Caco-2 (cell line): ENCODE results near the gene MSRB1. TPM values are rescaled to one million over a fixed set of nuclear protein-coding genes. Genes with fewer than 3 reads are reported as not detected.

ENCODE experiments used
- BruUV-seq: library from RNA; stranded (reverse); fragments of 400-500 nt; replicated peaks from 2 replicates; lab custom pipeline; 2021; lab: Mats Ljungman, UMichigan
- CTCF ChIA-PET: fragments of 300-600 bp; sonication (Branson Sonifier 250); formaldehyde crosslinking; loops from one replicate; lab custom pipeline; 2022; ENCODE audit warnings: antibody characterized with exemption; lab: Charles Lee
- POLR2A ChIA-PET: fragments of 300-600 bp; sonication (Branson Sonifier 250); formaldehyde crosslinking; loops from one replicate; lab custom pipeline; 2022; ENCODE audit warnings: antibody characterized with exemption; lab: Charles Lee
- DNase-seq, 2 experiments: peaks; one replicate each; pipeline versions ENCODE4 v3.0.0 to v3.0.0-alpha.2; 2020 to 2022
- H3K27me3 ChIP-seq: replicated peaks from 2 replicates; pipeline ENCODE4 v1.6.0; 2011; ENCODE audit warnings: low read length; ENCODE audit not compliant: control insufficient read depth, insufficient read depth
- H3K36me3 ChIP-seq: 2 replicates; pipeline ENCODE4 v1.5.1; 2011; ENCODE audit warnings: low read length; ENCODE audit not compliant: control insufficient read depth, insufficient read depth
- H3K4me1 ChIP-seq: fragments of 250-450 bp; sonication (Bioruptor Pico); 2 replicates; pipeline ENCODE4 v1.5.1; 2020; ENCODE audit warnings: mild to moderate bottlenecking
- H3K4me3 ChIP-seq: 2 replicates; pipeline ENCODE4 v1.5.1; 2011; ENCODE audit warnings: low read depth, mild to moderate bottlenecking, control low read depth, low read length
- H3K9me3 ChIP-seq: fragments of 250-450 bp; sonication (Bioruptor Pico); 2 replicates; pipeline ENCODE4 v1.5.1; 2020; ENCODE audit warnings: mild to moderate bottlenecking, moderate library complexity
- H3K27ac Mint-ChIP-seq: one replicate; pipeline ENCODE4 v1.8.0; 2022; ENCODE audit warnings: mixed read lengths; ENCODE audit not compliant: unreplicated experiment
- H3K27me3 Mint-ChIP-seq: one replicate; pipeline ENCODE4 v1.8.0; 2022; ENCODE audit warnings: mixed read lengths; ENCODE audit not compliant: insufficient read depth, unreplicated experiment
- H3K36me3 Mint-ChIP-seq: one replicate; pipeline ENCODE4 v1.8.0; 2022; ENCODE audit warnings: mild to moderate bottlenecking, mixed read lengths; ENCODE audit not compliant: insufficient read depth, unreplicated experiment
- H3K4me1 Mint-ChIP-seq: one replicate; pipeline ENCODE4 v1.8.0; 2022; ENCODE audit warnings: low read depth, mixed read lengths; ENCODE audit not compliant: unreplicated experiment
- H3K4me3 Mint-ChIP-seq: one replicate; pipeline ENCODE4 v1.8.0; 2022; ENCODE audit warnings: mild to moderate bottlenecking, moderate library complexity, mixed read lengths; ENCODE audit not compliant: unreplicated experiment
- H3K9me3 Mint-ChIP-seq: one replicate; pipeline ENCODE4 v1.8.0; 2022; ENCODE audit warnings: mixed read lengths; ENCODE audit not compliant: unreplicated experiment
- intact Hi-C: fragments of 100-400 bp; cut with micrococcal nuclease; formaldehyde crosslinking; loops from one replicate; pipeline ENCODE4 v1.10.0; 2022; ENCODE audit not compliant: unreplicated experiment
- total RNA-seq: library from RNA; stranded (reverse); gene quantifications from 2 replicates; pipeline ENCODE4 v1.2.3, GENCODE V29; 2022
- TF ChIP-seq, protein P1 (sequence below), 2 experiments: fragments of 200-600 bp in 1 of 2; IDR thresholded peaks; 1 replicate in 1 of 2; 2 replicates in 1 of 2; pipeline versions ENCODE4 v1.5.1 to v1.8.0; 2011 to 2022; ENCODE audit warnings: antibody characterized with exemption in 1 of 2, control low read depth in 1 of 2, inconsistent platforms in 1 of 2, low read depth in 1 of 2, low read length in 1 of 2, mild to moderate bottlenecking in 1 of 2, moderate library complexity in 1 of 2; ENCODE audit not compliant: insufficient read depth in 1 of 2, severe bottlenecking in 1 of 2, unreplicated experiment in 1 of 2

Gene MSRB1
- total RNA-seq, 1 experiment from 2014 or later, result 30.5 TPM

DNA sequence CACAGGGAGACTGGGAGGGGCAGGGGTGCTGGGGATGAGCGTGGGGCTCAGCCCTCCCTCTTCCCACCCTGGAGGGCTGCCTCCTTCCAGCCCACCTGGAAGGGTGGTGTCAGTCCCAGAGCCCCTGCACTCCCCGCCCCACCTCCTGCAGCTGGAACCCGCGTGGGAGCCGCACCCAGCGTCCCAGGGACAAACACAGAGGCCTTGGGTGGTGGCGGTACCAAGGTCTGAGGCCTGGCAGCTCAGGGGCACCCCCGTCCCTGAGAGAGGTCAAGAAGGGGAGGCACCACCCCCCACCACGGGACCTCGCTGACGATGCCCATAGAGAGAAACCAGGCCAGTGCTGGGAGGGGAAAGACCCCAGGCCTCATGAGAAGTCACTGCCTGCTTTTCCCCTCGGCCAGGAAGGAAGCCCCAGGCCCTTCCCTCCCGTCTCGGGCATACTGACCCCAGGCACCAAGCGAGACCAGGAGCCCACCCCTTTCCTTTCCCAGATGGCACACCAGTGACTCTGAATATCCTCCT, 28.9 kb downstream of the MSRB1 start:
- Mint-ChIP-seq H3K4me3 (no peak overlapping the region), H3K36me3 (no peaks in the 10 kb centered on the region), H3K9me3 (no peaks in the 10 kb centered on the region), H3K27me3 (peaks cover 4% of the 10 kb centered on the region), H3K4me1 (no peaks in the 10 kb centered on the region), H3K27ac (no peak overlapping the region)
- Histone ChIP-seq H3K4me3 (no peak overlapping the region), H3K4me1 (no peaks in the 10 kb centered on the region), H3K27me3 (no peaks in the 10 kb centered on the region; the same call in 1 of the 2 replicates), H3K9me3 (no peaks in the 10 kb centered on the region), H3K36me3 (no peaks in the 10 kb centered on the region)
- BruUV-seq, result no TSS peak
- TF ChIP-seq, protein P1, sequence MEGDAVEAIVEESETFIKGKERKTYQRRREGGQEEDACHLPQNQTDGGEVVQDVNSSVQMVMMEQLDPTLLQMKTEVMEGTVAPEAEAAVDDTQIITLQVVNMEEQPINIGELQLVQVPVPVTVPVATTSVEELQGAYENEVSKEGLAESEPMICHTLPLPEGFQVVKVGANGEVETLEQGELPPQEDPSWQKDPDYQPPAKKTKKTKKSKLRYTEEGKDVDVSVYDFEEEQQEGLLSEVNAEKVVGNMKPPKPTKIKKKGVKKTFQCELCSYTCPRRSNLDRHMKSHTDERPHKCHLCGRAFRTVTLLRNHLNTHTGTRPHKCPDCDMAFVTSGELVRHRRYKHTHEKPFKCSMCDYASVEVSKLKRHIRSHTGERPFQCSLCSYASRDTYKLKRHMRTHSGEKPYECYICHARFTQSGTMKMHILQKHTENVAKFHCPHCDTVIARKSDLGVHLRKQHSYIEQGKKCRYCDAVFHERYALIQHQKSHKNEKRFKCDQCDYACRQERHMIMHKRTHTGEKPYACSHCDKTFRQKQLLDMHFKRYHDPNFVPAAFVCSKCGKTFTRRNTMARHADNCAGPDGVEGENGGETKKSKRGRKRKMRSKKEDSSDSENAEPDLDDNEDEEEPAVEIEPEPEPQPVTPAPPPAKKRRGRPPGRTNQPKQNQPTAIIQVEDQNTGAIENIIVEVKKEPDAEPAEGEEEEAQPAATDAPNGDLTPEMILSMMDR (IDR thresholded peaks at IDR 0.05; ENCODE audit: insufficient read depth in 1 of 2, low read depth in 1 of 2, low read length in 1 of 2, severe bottlenecking in 1 of 2, unreplicated experiment in 1 of 2), result no peak
- intact Hi-C loops, result no loop called here
- no peak for DNase-seq
- POLR2A ChIA-PET, result no interaction called here
- CTCF ChIA-PET, result no interaction called here

DNA sequence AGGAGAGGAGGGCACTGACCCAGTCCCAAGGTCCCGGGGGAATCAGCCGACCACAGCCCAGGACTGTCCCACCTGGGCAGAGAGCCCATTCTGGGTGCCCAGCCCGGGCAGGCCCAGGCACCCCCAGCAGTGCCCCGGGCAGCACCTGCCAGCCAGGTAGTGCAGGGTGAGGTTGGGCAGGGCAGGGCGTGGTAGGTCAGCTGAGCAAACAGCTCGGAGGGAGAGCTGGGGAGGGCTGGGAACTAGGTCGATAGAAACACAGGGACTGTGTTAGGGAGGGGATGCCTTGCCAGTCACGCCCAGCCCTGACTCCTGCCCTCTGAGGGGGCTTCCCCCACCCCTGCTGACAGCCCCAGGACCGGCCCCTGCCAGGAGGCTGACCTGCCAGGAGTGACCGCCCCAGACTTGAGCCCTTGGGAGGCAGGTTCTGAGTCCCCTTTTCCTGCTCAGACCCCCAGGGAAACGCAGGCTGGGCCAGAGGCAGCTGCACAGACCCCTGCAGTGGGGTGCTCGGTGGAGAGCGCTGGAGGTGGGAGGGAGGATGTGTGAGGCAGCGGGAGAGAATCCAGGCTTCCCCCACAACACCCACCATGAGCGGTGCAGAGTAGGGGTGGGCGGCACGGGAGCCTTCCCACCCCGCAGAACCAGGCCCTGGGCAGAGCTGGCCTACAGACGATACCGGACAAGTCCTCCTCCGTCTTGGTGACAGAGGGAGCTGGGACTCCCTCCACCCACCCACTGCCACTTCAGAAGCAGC, 29.5 kb downstream of the MSRB1 start:
- Histone ChIP-seq H3K4me3 (no peak overlapping the region), H3K4me1 (no peaks in the 10 kb centered on the region), H3K9me3 (no peaks in the 10 kb centered on the region), H3K36me3 (no peaks in the 10 kb centered on the region), H3K27me3 (no peaks in the 10 kb centered on the region)
- H3K36me3 Mint-ChIP-seq, result no peaks in the 10 kb centered on the region
- no TSS peak for BruUV-seq
- ChIA-PET CTCF (no interaction called here), POLR2A (no interaction called here)
- DNase-seq, result no peak
- H3K9me3 Mint-ChIP-seq, result no peaks in the 10 kb centered on the region
- no peak overlapping the region for H3K27ac Mint-ChIP-seq
- H3K4me3 Mint-ChIP-seq, result no peak overlapping the region
- TF ChIP-seq, protein P1 (IDR thresholded peaks at IDR 0.05; ENCODE audit: insufficient read depth in 1 of 2, low read depth in 1 of 2, low read length in 1 of 2, severe bottlenecking in 1 of 2, unreplicated experiment in 1 of 2), result no peak
- peaks cover 4% of the 10 kb centered on the region for H3K27me3 Mint-ChIP-seq
- H3K4me1 Mint-ChIP-seq, result no peaks in the 10 kb centered on the region
- intact Hi-C loops, result no loop called here

DNA sequence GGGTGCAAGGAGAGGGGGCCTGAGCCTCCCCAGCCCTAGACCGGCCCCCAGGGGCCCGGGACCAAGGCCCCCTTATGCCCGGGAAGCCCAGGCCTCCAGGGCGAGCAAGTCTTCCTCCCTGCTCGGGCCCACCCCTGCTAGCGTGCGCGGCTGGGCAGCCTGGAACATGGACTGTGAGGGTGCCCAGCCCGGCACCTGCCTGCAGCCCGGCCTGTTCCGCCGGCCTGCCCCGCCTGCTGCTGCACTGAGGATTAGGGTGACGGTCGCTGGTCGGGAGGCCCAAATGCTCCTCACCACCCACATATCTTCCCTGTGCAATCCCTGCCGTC, 30.8 kb downstream of the MSRB1 start:
- ChIA-PET CTCF (no interaction called here), POLR2A (no interaction called here)
- Mint-ChIP-seq H3K4me1 (no peaks in the 10 kb centered on the region), H3K4me3 (no peak overlapping the region), H3K36me3 (no peaks in the 10 kb centered on the region), H3K27ac (no peak overlapping the region), H3K27me3 (peaks cover 4% of the 10 kb centered on the region), H3K9me3 (no peaks in the 10 kb centered on the region)
- Histone ChIP-seq H3K4me1 (no peaks in the 10 kb centered on the region), H3K27me3 (no peaks in the 10 kb centered on the region), H3K36me3 (no peaks in the 10 kb centered on the region), H3K4me3 (no peak overlapping the region), H3K9me3 (no peaks in the 10 kb centered on the region)
- DNase-seq, result no peak
- TF ChIP-seq, protein P1 (IDR thresholded peaks at IDR 0.05; ENCODE audit: insufficient read depth in 1 of 2, low read depth in 1 of 2, low read length in 1 of 2, severe bottlenecking in 1 of 2, unreplicated experiment in 1 of 2), result no peak
- intact Hi-C loops, result no loop called here
- BruUV-seq, result no TSS peak
